Kidney (tissue), 14 donors: ENCODE measurements around the gene ACAA1. TPM values are rescaled to one million over a fixed set of nuclear protein-coding genes. Genes with fewer than 3 reads are reported as not detected.

Experiments
- DNase-seq, 5 donors: peaks; one replicate each; pipeline ENCODE4 v3.0.0-alpha.2; 2013 to 2020
- FAIRE-seq: peaks from 2 replicates; lab custom pipeline; 2012; peaks lifted over from hg19 to GRCh38; lab: Jason Lieb, UNC
- H3K27ac ChIP-seq, 2 donors: one replicate each; pipeline ENCODE4 v1.7.0; 2013; ENCODE audit warnings: low read depth in 2 of 2, low read length in 2 of 2, inconsistent platforms in 1 of 2
- H3K27me3 ChIP-seq: one replicate; pipeline ENCODE4 v1.7.1; 2013; ENCODE audit warnings: low read length, inconsistent platforms; ENCODE audit not compliant: control insufficient read depth, insufficient read depth
- H3K36me3 ChIP-seq, 3 donors: one replicate each; pipeline versions ENCODE4 v1.7.0 to v1.7.1; 2013; ENCODE audit warnings: low read length in 3 of 3, control low read depth in 1 of 3, inconsistent platforms in 1 of 3; ENCODE audit not compliant: insufficient read depth in 3 of 3, control insufficient read depth in 2 of 3
- H3K4me1 ChIP-seq, 3 donors: one replicate each; pipeline versions ENCODE4 v1.7.0 to v1.7.1; 2013; ENCODE audit warnings: low read length in 3 of 3, inconsistent platforms in 1 of 3, low read depth in 1 of 3; ENCODE audit not compliant: control insufficient read depth in 2 of 3, insufficient read depth in 2 of 3
- H3K4me3 ChIP-seq, 3 donors: one replicate each; pipeline versions ENCODE4 v1.7.0 to v1.8.1; 2013; ENCODE audit warnings: low read length in 3 of 3, control low read depth in 1 of 3, inconsistent platforms in 1 of 3
- H3K9ac ChIP-seq, 3 donors: one replicate each; pipeline versions ENCODE4 v1.7.0 to v1.7.1; 2013; ENCODE audit warnings: low read length in 3 of 3, control low read depth in 1 of 3, inconsistent platforms in 1 of 3
- H3K9me3 ChIP-seq, 3 donors: one replicate each; pipeline versions ENCODE4 v1.7.0 to v1.7.1; 2013; ENCODE audit warnings: low read length in 3 of 3, control low read depth in 1 of 3, inconsistent platforms in 1 of 3; ENCODE audit not compliant: control insufficient read depth in 2 of 3, insufficient read depth in 1 of 3
- CTCF ChIP-seq: IDR thresholded peaks from 3 replicates; pipeline ENCODE4 v1.5.1; 2012; ENCODE audit warnings: mild to moderate bottlenecking, moderate library complexity, borderline replicate concordance; ENCODE audit not compliant: insufficient read depth; ENCODE audit errors: extremely low read depth
- intact Hi-C: fragments of 100-400 bp; cut with DNase I; formaldehyde crosslinking; loops from one replicate; pipeline ENCODE4 v1.11.1; 2022
- polyA plus RNA-seq: library from polyadenylated mRNA; stranded (reverse); fragments of 350-450 nt; fragmentation: Illumina TruSeq; extraction: RNeasy Lipid Tissue Mini Kit (QIAGEN cat#74804); gene quantifications from one replicate; pipeline ENCODE4 v1.2.3, GENCODE V29; 2014; ENCODE audit warnings: low read depth, low replicate concordance; ENCODE audit not compliant: insufficient read depth
- total RNA-seq: library from RNA; stranded (reverse); fragmentation: NEBNext Ultra II Directional; extraction: Animal tissue kit (Norgen Biotek cat#: 25700); gene quantifications from one replicate; pipeline ENCODE4 v1.2.1, GENCODE V29; 2021
- donor health status: control.
- donor health status: control.
- donor health status: control.
- donor health status: control.
- donor health status: control.
- donor health status: DM: yes; HTN: yes; CAD: no.
- donor health status: Normal renal cell carcinoma (clear cell type).

The ACAA1 gene
- total and polyA plus RNA-seq, 2 donors from 2014 or later = 90.0 to 566 TPM

GRCh38 chr3:38105525-38105924 lies 31.4 kb downstream of the ACAA1 start:
- no peaks in the 10 kb centered on the region for H3K9me3 ChIP-seq
- no peak for TF ChIP-seq CTCF
- no peak overlapping the region for H3K4me3 ChIP-seq
- DNase-seq (no peak), FAIRE-seq (no peak)
- no peak overlapping the region for H3K27ac ChIP-seq
- intact Hi-C loops = no loop called here
- H3K36me3 ChIP-seq = no peaks in the 10 kb centered on the region
- no peaks in the 10 kb centered on the region for H3K27me3 ChIP-seq
- no peak overlapping the region for H3K9ac ChIP-seq
- H3K4me1 ChIP-seq = no peaks in the 10 kb centered on the region

DNA sequence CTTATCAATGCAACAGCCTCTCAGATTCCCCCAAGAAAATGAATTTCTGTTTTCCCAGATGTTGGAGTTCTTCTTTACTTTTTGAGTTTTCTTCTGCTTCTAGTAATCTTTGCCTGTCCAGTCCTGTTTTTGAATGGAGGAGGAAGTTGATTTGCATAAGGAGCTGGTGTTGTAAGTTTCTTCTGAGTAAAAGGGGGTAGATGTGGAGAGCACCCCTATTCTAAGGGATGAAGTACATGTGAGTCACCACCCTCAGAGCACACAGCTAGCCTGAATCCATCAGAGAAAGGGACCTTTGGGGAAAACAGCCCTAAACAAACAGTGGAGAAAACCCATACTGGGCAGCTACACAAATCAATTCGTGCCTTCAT lies 34.5 kb downstream of the ACAA1 start:
- intact Hi-C loops = no loop called here
- Histone ChIP-seq H3K4me1 (no peaks in the 10 kb centered on the region), H3K27ac (no peak overlapping the region), H3K9ac (no peak overlapping the region), H3K4me3 (no peak overlapping the region), H3K27me3 (no peaks in the 10 kb centered on the region), H3K9me3 (no peaks in the 10 kb centered on the region), H3K36me3 (no peaks in the 10 kb centered on the region)
- no peak for TF ChIP-seq CTCF
- FAIRE-seq (no peak), DNase-seq (no peak)

GRCh38 chr3:38101811-38102443 lies 35.0 kb downstream of the ACAA1 start:
- Histone ChIP-seq H3K4me3 (no peak overlapping the region), H3K27ac (no peak overlapping the region), H3K27me3 (no peaks in the 10 kb centered on the region), H3K36me3 (no peaks in the 10 kb centered on the region), H3K9ac (no peak overlapping the region), H3K9me3 (no peaks in the 10 kb centered on the region), H3K4me1 (no peaks in the 10 kb centered on the region)
- TF ChIP-seq CTCF = no peak
- DNase-seq = no peak
- intact Hi-C loops = no loop called here
- FAIRE-seq = no peak

- Histone ChIP-seq H3K27ac (no peak overlapping the region), H3K9me3 (no peaks in the 10 kb centered on the region), H3K27me3 (no peaks in the 10 kb centered on the region), H3K36me3 (no peaks in the 10 kb centered on the region), H3K4me3 (no peak overlapping the region), H3K9ac (no peak overlapping the region), H3K4me1 (no peaks in the 10 kb centered on the region)
- FAIRE-seq = no peak
- no peak for TF ChIP-seq CTCF
- DNase-seq = no peak
- intact Hi-C loops = no loop called here
Measured at GRCh38 chr3:38100498-38100897, 36.4 kb downstream of the ACAA1 start.
